Smooth muscle cell (in vitro differentiated cells): ENCODE results near the gene ACTN3. TPM values are rescaled to one million over a fixed set of nuclear protein-coding genes. Genes with fewer than 3 reads are reported as not detected.

ENCODE experiments used
- DNase-seq: peaks from one replicate; lab custom pipeline; 2025; ENCODE audit not compliant: unreplicated experiment; lab: John Stamatoyannopoulos, UW
- H2AFZ ChIP-seq: fragments of 200-600 bp; sonication (generic); 2 replicates; pipeline ENCODE4 v1.6.0; 2016; ENCODE audit warnings: antibody characterized with exemption, low read depth, mild to moderate bottlenecking
- H3F3A ChIP-seq: fragments of 200-600 bp; sonication (generic); 2 replicates; pipeline ENCODE4 v1.6.0; 2017; ENCODE audit warnings: antibody characterized with exemption, low read depth
- H3K27ac ChIP-seq: fragments of 200-600 bp; sonication (generic); 2 replicates; pipeline ENCODE4 v1.5.1; 2016; ENCODE audit warnings: low read depth, mild to moderate bottlenecking
- H3K27me3 ChIP-seq: fragments of 200-600 bp; sonication (generic); 2 replicates; pipeline ENCODE4 v1.6.1; 2016; ENCODE audit warnings: low read depth, mild to moderate bottlenecking
- H3K36me3 ChIP-seq: fragments of 200-600 bp; sonication (generic); 2 replicates; pipeline ENCODE4 v1.5.1; 2016; ENCODE audit warnings: low read depth
- H3K4me1 ChIP-seq: fragments of 200-600 bp; sonication (generic); 2 replicates; pipeline ENCODE4 v1.5.1; 2016; ENCODE audit warnings: low read depth
- H3K4me2 ChIP-seq: fragments of 200-600 bp; sonication (generic); 2 replicates; pipeline ENCODE4 v1.6.0; 2016; ENCODE audit warnings: mild to moderate bottlenecking
- H3K4me3 ChIP-seq: fragments of 200-600 bp; sonication (generic); 2 replicates; pipeline ENCODE4 v1.5.1; 2016; ENCODE audit warnings: mild to moderate bottlenecking
- H3K79me2 ChIP-seq: fragments of 200-600 bp; sonication (generic); 2 replicates; pipeline ENCODE4 v1.6.0; 2016; ENCODE audit warnings: low read depth, mild to moderate bottlenecking
- H3K9ac ChIP-seq: fragments of 200-600 bp; sonication (generic); 2 replicates; pipeline ENCODE4 v1.6.0; 2016; ENCODE audit warnings: low read depth
- H3K9me3 ChIP-seq: fragments of 200-600 bp; sonication (generic); replicated peaks from 2 replicates; pipeline ENCODE4 v1.5.1; 2016; ENCODE audit warnings: low read depth
- H4K20me1 ChIP-seq: fragments of 200-600 bp; sonication (generic); 2 replicates; pipeline ENCODE4 v1.6.0; 2016; ENCODE audit warnings: low read depth
- WGBS: methylation state at CpG from one replicate; pipeline ENCODE4 v1.1.7; 2016; ENCODE audit warnings: low lambda C conversion rate; 5-methylcytosine and 5-hydroxymethylcytosine counted together
- polyA plus RNA-seq: library from polyadenylated mRNA; unstranded; fragments of >200 nt; fragmentation: Nextera tagmentation; extraction: Ambion mirVana; gene quantifications from 2 replicates; pipeline ENCODE4 v1.2.1, GENCODE V29; 2016
- total RNA-seq: library from RNA; depleted of rRNA; stranded (reverse); fragments of >200 nt; gene quantifications from 2 replicates; pipeline ENCODE4 v1.2.3, GENCODE V29; 2014
- TF ChIP-seq, protein P1 (sequence below): fragments of 200-600 bp; sonication (generic); IDR thresholded peaks from 2 replicates; pipeline ENCODE4 v1.5.1; 2017; ENCODE audit warnings: borderline replicate concordance, mild to moderate bottlenecking, antibody characterized with exemption; ENCODE audit not compliant: insufficient read depth, poor library complexity, severe bottlenecking

ACTN3 gene
- total and polyA plus RNA-seq, 2 experiments from 2014 or later: 1.4 TPM; not detected in 1

DNA sequence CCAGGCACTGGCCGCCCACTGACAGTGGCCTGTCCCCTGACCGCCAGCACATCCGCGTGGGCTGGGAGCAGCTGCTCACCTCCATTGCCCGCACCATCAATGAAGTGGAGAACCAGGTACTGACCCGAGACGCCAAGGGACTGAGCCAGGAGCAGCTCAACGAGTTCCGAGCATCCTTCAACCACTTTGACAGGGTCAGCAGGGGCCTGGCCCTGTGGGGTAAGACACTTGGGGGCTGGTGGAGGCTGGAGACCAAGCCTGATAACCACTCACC, 15.2 kb downstream of the ACTN3 start:
- WGBS: 97% methylated on average over 9 of the region's 9 CpGs
- Histone ChIP-seq H3K79me2 (no peaks in the 10 kb centered on the region), H3K4me2 (no peak overlapping the region), H3K27ac (no peak overlapping the region), H3K9ac (no peak overlapping the region), H2AFZ (no peak overlapping the region), H3K36me3 (no peaks in the 10 kb centered on the region), H3F3A (no peaks in the 10 kb centered on the region), H4K20me1 (no peaks in the 10 kb centered on the region), H3K4me3 (no peak overlapping the region), H3K4me1 (no peaks in the 10 kb centered on the region), H3K27me3 (no peaks in the 10 kb centered on the region), H3K9me3 (no peaks in the 10 kb centered on the region)
- DNase-seq: no peak
- TF ChIP-seq, protein P1, sequence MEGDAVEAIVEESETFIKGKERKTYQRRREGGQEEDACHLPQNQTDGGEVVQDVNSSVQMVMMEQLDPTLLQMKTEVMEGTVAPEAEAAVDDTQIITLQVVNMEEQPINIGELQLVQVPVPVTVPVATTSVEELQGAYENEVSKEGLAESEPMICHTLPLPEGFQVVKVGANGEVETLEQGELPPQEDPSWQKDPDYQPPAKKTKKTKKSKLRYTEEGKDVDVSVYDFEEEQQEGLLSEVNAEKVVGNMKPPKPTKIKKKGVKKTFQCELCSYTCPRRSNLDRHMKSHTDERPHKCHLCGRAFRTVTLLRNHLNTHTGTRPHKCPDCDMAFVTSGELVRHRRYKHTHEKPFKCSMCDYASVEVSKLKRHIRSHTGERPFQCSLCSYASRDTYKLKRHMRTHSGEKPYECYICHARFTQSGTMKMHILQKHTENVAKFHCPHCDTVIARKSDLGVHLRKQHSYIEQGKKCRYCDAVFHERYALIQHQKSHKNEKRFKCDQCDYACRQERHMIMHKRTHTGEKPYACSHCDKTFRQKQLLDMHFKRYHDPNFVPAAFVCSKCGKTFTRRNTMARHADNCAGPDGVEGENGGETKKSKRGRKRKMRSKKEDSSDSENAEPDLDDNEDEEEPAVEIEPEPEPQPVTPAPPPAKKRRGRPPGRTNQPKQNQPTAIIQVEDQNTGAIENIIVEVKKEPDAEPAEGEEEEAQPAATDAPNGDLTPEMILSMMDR: no peak

DNA sequence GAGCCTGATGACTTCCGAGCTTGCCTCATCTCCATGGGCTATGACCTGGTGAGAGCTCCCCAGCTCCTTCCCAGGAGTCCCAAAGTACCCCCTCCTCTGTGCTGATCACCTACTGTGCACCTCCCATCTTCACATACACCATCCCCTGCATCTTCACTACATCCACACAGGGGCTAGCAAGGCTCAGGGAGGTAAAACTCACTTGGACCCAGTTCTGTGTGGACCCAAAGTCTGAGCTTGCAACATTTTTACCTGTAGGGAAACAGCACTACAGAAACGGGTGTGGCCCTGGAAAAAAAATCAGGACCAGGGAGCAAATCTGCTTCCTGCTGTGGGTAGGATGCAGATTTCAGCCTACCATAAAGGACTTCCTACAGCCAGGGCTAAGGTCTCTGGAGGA, 15.6 kb downstream of the ACTN3 start:
- no peaks in the 10 kb centered on the region for H3K79me2 ChIP-seq
- no peaks in the 10 kb centered on the region for H4K20me1 ChIP-seq
- no peaks in the 10 kb centered on the region for H3K9me3 ChIP-seq
- DNase-seq: no peak
- H3K4me3 ChIP-seq: no peak overlapping the region
- 76% methylated on average over 2 of the region's 2 CpGs for WGBS
- H3K4me1 ChIP-seq: no peaks in the 10 kb centered on the region
- TF ChIP-seq, protein P1: no peak
- H2AFZ ChIP-seq: no peak overlapping the region
- H3K4me2 ChIP-seq: no peak overlapping the region
- no peaks in the 10 kb centered on the region for H3K36me3 ChIP-seq
- no peaks in the 10 kb centered on the region for H3K27me3 ChIP-seq
- no peak overlapping the region for H3K27ac ChIP-seq
- no peaks in the 10 kb centered on the region for H3F3A ChIP-seq
- no peak overlapping the region for H3K9ac ChIP-seq

DNA sequence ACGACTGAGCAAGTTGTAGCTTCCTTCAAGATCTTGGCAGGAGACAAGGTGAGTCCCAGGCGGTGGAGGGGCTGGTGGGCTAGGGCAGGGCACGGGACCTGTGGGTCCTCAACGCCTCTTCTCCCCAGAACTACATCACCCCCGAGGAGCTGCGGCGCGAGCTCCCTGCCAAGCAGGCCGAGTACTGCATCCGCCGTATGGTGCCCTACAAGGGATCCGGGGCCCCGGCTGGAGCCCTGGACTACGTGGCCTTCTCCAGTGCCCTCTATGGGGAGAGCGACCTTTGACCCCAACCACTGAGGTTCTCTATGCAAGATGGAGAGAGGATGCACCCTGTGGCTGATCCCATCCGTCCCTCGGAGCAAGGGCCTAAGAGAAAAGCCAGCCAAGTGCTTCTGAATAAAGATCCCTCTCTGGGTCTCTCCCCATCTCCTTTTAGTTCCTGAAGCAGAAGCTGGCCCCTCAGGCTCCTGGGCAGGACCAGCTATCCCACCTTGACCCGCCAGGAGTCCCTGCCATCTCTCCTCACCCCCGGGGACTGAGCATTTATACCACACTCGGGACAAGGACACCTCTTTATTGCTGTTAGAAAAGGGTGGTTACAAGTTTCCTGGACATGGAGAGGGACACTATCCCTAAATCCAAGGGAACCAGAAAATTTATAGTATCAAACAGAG, 16.3 kb downstream of the ACTN3 start:
- Histone ChIP-seq H2AFZ (no peak overlapping the region), H3F3A (no peaks in the 10 kb centered on the region), H3K36me3 (no peaks in the 10 kb centered on the region), H4K20me1 (no peaks in the 10 kb centered on the region), H3K27ac (no peak overlapping the region), H3K4me1 (no peaks in the 10 kb centered on the region), H3K9ac (no peak overlapping the region), H3K9me3 (no peaks in the 10 kb centered on the region), H3K27me3 (no peaks in the 10 kb centered on the region), H3K4me2 (no peak overlapping the region), H3K4me3 (no peak overlapping the region), H3K79me2 (no peaks in the 10 kb centered on the region)
- TF ChIP-seq, protein P1: no peak
- no peak for DNase-seq
- 94% methylated on average over 20 of the region's 20 CpGs for WGBS

DNA sequence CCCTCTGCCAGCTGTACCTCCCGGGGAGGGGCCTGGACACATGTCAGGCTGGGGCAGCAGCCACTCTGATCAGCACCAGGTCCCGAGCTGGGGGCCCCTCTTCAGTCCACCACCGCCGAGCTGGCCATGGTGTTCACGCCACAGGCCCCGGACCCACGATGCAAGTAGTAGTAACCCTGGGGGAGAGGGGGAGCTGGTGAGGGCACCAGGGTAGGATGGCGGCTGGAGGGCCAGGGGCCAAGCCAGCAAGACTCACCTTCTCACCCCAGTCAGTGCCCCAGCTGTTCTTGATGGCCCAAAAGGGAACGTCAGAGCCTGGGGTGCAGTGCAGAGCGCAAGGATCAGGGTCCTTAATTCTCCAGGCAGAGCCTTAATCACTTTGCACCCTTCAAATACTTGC, 17.1 kb downstream of the ACTN3 start:
- Histone ChIP-seq H3K27me3 (no peaks in the 10 kb centered on the region), H3K36me3 (no peaks in the 10 kb centered on the region), H3K9ac (no peak overlapping the region), H3K4me3 (no peak overlapping the region), H3K4me2 (no peak overlapping the region), H3K27ac (no peak overlapping the region), H3K4me1 (no peaks in the 10 kb centered on the region), H3K9me3 (no peaks in the 10 kb centered on the region), H3F3A (no peaks in the 10 kb centered on the region), H2AFZ (no peak overlapping the region), H3K79me2 (no peaks in the 10 kb centered on the region), H4K20me1 (no peaks in the 10 kb centered on the region)
- 95% methylated on average over 10 of the region's 10 CpGs for WGBS
- TF ChIP-seq, protein P1: no peak
- no peak for DNase-seq
